Posterior cingulate gyrus (tissue), 11 donors: Measurements from ENCODE around the gene MYO1D.

ENCODE experiments used
- DNase-seq, 10 donors: peaks; one replicate each; pipeline versions ENCODE4 v3.0.0 to v3.0.0-alpha.2; 2020 to 2021; ENCODE audit warnings: mixed read lengths in 3 of 10
- intact Hi-C: fragments of 100-400 bp; cut with DNase I; formaldehyde crosslinking; loops from one replicate; pipeline ENCODE4 v1.15.1; 2023

MYO1D gene

DNA sequence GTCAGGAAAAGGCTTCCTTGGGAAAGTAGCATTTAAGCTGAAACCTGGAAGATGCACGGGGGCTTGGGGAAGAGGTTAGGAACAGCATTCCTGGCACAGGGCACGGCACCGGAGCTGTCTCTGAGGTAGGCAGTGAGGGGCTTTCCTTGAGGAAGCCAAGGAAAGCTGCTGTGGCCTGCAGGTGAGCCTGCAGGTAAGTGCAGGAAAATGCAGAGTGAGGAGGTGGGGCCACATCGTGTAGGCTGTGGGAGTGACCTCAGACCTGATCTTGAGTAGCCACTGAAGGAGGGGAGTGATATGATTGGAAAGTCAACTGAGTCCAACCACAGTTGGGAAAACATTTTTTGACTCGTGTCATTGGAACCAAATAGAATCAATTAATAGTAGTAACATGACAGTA, 310.6 kb downstream of the MYO1D start:
- intact Hi-C loops: no loop called here
- no peak for DNase-seq

DNA sequence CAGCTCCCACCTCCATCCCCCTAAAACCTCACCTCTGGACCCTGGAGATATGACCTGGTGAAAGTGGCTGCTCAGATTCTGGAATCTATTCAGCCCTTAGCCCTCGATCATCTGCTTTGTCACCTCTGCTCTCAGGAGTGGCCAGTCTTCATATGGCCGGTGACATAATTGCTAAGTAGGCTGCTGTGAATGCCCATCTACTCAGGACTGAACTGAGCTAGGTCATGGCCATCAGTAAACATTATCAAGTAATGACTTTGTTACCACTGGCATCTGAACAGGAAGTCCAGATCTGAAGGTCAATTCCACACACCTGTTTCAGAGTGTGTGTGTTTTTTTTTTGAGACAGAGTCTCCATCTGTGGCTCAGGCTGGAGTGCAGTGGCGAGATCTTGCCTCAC, 311.5 kb downstream of the MYO1D start:
- no peak for DNase-seq
- intact Hi-C loops: no loop called here

DNA sequence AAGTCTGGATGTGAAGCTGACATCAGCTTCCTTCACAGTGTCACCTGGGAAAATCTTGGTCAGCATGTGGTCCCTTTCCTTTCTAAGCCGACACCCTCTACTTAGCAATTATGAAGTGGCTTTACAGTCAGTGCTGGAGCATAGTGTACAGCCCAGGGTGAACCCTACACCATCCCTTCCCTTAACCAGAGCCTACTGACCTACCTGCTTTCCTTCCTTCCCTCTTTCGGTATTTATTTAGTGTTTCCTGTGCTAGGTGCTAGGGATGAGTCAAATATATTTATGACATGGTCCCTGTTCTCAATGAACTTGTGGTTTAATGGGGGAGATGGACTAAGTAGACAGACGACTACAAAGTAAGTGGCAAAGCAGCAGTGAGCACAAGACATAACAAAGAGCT, 312.6 kb downstream of the MYO1D start:
- intact Hi-C loops: no loop called here
- DNase-seq: no peak

DNA sequence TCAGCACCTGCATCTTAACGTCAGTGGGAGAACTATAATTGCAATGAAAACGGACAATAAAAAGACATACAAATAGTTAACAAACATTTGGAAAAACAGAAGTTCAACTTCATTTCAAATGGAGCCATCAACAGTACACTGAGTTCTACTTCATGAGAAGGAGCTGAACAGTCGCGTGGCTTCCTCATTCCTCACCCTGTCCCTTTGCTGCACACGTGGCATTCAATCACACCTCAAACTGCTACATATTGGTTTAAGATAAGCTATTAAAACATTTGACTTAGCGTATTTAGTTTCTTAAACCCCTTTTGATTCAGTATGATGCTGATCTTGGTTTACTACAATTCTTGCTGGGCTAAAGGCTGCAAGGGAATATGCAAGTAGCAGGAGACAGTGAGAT, 313.3 kb downstream of the MYO1D start:
- no peak for DNase-seq
- intact Hi-C loops: no loop called here

DNA sequence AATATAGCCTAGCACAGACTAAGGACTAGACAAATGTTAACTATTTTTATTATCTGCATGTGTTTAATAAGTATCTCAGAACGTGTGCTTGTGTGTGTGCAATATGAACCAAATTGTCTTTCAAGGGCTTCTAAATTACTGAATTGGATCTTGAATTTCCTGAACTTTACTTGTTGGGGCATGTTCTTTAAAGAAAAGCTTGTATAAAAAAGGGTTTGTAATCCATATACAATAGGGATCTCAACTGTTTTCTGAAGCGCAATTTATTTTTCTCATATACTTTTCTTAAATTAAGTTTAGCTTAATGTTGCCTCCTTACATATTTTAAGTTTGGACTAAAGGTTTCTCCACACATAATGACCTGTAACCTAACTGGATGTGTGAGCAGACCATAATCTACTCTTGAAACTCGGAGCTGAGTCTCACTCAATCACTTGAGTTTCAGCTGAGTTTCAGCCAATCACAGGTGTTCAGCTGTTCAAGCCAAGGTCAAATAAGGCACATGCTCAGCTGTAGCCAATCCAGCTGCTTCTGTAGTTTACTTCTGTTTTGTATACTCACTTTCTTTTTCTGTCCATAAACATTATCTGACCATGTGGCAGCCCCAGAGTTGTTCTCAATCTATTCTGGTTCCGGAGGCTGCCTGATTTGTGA, 317.8 kb downstream of the MYO1D start:
- DNase-seq: no peak
- intact Hi-C loops: no loop called here

DNA sequence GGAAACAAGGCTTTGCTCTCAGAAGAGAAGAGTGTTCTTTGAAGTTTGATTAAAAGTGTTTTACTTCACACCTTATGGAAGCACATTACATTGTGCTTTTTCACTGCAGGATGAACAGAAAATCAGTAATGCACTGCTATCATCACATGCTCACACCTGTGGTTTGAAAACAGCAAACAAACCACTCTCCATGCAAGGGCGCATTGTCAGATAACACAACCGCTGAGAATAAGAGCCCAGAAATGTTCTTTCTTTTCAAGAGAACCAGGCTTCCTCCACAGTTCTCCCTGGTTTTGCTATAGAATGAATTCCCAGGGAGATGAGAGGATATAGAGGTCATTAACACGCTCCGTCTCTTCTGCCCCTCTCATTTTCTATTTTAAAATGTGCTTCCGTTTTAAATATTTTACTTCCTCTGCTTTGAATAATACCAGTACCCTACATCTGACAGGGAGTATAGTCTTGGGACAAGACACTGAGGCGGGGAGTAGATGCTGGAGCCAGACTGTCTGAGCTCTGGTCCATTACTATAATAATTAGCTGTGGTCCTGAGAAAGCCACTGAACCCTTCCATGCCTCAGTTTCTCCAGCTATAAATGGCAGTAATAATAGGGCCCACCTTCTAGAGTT, 318.5 kb downstream of the MYO1D start:
- DNase-seq: no peak
- intact Hi-C loops: no loop called here

DNA sequence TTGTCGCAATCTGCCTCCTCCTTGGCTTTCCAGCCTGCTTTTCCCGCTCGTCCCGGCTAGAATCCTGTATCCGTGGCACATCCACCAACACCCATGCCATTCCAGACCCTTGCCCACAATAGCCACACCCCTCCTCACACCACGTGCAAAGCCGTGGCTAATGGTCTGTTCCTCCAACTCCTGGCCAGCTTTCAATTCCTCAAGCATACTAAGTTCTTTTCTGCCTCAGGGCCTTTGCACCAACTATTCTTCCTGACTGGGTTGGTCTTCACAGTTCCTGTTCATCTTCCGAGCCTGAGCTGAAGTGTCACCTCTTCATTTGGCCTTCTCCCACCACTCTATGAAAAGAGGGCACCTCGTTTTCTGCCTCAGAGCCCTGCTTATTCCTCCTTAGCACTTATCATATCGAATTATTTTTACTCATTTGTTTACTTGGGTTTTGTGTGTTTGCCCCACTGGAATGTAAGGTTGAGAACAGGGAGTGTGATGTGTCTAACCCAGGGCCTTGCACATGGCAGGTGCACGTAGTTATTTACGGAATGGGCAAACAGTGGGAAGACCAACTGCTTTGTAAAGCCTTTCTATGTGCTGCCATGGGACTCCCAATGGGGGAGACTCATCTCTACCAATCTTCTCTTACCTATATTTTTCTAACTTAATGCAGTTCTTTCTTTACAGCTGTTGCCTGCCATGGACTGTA, 321.2 kb downstream of the MYO1D start:
- no peak for DNase-seq
- intact Hi-C loops: no loop called here

DNA sequence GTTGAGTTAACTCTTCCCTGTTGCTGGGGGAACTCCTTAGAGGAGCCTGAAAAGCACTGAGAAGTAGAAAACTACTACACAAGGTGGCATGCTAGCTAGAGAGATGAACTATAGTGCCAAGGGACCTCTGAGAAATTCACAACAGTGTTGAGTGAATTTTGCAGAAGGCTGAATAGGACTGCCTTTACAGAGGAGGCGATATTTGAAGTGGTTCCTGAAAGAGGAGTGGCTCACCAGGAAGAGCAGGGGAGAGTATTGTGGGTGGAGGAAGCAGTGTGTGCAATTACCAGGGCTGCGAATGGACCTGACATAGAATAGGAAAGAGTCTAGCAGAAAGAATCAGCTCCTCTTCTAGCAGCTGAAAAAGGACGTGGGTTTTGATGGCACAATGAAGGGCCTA, 323.8 kb downstream of the MYO1D start:
- DNase-seq: no peak
- intact Hi-C loops: no loop called here

DNA sequence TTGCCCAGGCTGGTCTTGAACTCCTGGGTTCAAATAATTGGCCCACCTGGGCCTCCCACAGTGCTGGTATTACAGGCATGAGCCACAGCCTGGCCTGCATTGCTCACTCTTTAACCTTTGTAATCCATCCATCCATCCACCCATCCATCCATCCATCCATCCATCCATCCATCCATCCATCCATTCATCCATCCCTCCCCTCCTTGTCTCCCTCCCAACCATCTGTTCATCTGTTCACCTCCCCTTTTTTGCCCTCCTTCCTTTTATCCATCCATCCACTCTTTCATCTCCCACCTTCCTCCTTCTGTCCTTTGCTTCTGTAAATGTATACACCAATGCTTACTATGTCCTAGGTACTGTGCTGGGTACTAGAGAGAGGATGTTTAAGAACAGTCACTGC, 324.6 kb downstream of the MYO1D start:
- DNase-seq: no peak
- intact Hi-C loops: no loop called here

DNA sequence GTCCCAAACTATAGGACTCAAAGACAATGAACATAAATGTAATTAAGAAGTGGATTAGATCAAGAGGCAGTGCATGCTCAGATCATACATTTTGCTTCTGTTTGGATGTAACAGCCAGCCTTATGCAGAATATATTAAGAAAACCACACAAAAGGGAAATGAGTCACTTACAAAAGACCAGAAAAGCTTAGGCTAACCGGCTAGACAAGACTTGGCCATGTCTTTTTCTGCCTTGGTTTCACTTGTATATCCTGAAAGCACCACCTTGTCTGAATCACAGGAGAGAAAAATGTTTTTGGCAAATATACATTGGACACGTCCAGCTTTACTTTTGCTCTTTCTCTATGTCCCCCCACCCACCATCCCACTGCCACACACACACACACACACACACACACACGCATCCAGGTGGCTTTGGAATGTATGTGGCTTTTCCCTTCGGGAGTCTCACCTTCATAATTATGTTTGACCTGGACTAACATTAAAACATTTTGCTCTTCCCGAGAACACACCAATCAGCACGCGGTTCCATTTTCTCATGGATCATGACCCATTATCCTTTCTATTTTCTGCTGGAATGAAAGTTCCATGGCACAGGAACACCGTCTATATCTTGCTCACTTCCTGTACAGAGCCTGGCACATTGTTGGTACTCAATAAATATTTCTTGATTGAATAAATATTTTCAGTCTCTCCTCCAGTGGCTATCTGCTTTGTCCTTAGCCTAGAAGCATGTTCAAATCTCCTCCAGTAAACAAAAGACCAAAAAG, 325.6 kb downstream of the MYO1D start:
- no peak for DNase-seq
- intact Hi-C loops: no loop called here

DNA sequence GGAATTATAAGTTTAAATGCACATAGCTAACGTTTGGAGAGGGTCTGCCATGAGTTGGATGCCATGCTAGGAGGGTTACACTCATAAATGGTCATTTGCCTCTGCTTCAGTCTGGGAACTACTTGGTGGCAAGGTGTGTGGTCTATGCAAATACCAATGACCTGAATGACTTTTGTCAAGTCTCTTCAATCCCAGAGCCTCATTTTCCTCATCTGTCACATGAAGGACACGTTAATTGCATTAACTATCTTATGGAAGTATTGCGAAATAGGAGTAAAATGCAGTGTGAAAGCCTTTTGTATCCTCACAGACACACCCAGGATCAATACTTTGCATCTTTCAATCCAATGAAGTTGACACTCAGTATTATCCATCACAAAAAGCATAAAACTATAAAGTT, 327.4 kb downstream of the MYO1D start:
- no peak for DNase-seq
- intact Hi-C loops: loop anchor here (10.0 kb wide), 1 partner anchor 55 kb away; no protein-coding TSS in a partner anchor

DNA sequence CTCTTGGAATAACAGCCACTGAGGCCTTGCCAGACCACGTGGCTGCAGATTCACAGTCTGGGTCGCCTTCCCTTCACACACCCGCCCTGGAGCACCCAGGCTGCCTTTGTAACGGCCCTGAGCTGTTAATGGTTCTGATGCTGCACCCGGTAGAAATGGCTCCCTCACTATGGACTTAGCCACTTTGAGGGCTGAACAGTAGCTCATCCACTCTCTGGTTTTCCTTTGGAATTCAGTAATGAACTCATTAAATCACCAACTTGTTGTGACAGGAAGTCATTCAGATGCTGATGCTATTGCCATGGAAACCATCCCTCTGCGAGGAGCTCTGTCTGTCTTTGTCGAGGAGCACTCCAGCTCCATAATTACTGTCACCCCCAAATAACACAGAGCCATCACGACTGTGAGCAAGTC, 330.9 kb downstream of the MYO1D start:
- DNase-seq: peak; percentile 36 to 95 (median 68)
- intact Hi-C loops: loop anchor here (10.0 kb wide), 1 partner anchor 51 kb away; no protein-coding TSS in a partner anchor

DNA sequence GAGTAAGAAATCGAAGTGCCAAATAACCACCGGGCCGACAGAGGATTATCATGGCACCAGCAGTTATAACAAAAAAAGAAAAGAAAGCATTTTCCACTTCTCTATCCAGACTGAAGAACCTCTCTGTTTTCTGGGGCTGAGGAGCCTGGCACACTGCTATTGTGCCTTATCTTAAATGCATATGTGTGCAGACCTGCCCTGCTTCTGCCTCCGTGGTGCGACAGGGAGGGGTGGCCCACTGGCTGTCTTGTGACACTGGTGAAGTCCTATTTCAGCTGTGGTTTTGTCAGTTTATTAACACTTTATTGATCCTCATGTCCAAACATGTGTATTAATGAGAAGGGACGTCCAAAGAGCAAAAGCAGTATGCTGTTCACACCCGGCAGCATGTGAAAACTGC, 334.7 kb downstream of the MYO1D start:
- no peak for DNase-seq
- intact Hi-C loops: loop anchor here (10.0 kb wide), 1 partner anchor 47 kb away; no protein-coding TSS in a partner anchor

DNA sequence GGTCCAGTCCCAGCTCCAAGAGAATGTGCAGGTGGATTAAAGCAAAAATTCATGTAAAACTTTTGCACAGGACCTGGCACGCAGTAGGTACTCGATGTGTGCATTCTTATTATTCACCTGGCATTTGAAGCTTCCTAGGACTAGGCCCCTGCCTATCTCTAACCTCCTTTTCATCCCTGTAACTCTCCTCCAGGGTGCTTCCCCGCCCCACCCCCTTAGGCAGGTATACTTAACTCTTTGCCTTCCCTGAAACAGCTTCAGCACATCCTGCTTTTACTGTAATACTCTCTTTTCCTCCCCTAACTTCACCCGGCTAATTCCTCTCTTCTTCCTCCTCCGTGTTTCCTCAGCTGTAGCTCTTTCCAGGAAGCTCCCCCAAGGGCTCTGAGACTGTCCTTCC, 335.3 kb downstream of the MYO1D start:
- no peak for DNase-seq
- intact Hi-C loops: loop anchor here (10.0 kb wide), 1 partner anchor 47 kb away; no protein-coding TSS in a partner anchor

DNA sequence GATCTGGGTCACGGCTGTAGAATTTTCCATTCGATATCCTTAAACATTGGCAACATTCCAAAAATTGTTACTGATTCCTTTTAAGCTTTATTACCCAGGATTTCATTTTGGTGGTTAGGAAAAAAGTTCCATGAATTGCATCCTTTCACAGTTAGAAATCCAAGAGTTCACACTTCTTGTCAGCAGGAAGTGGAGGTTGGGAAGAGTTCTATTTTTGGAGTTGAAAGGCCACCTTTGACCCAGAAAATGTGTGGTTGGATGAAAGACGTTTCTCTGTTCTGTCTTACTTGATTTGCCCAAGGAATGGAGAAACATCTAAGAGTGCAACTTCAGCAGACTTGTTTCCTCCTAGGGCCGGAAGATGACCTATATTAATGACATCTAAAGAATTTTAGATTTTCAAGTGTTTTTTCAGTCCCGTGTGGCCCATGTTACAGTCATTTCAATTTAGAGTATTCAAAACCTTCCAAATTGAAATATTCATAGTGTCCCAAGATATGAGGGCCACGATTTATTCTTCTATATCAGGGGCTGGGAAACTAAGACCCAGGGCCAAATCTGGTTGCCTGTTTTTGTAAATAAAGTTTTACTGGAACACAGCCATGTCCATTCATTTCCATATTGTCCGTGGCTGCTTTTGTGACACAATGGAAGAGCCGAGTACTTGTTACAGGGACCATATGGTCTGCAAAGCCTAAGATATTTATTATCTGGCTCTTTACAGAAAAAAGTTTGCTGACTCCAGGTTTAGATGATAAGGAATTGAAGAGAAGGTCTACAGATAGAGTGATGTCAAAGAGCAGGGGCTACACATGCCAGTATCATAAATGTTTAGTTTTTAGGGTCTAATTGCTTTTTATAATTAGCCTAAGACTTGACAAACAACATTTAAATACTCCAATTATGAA, 339.9 kb downstream of the MYO1D start:
- no peak for DNase-seq
- intact Hi-C loops: no loop called here

DNA sequence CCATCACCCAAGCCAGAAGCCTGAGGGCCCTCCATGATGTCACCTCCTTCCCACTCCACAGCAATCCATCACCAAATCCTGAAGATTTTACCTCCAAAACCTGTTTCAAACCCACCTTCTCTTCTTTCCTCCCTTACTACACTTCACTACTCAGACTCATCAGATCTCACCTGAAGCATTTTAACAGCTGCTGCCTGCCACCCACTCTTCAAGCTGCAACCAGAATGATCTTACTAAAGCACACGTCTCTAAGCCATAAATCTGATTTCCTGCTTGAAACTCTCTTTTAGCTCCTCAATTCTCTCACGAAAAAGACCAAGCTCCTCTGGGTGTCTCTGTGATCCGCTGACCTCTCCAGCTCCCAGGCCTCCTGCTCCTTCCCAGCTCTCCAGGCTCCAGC, 343.6 kb downstream of the MYO1D start:
- DNase-seq: no peak

DNA sequence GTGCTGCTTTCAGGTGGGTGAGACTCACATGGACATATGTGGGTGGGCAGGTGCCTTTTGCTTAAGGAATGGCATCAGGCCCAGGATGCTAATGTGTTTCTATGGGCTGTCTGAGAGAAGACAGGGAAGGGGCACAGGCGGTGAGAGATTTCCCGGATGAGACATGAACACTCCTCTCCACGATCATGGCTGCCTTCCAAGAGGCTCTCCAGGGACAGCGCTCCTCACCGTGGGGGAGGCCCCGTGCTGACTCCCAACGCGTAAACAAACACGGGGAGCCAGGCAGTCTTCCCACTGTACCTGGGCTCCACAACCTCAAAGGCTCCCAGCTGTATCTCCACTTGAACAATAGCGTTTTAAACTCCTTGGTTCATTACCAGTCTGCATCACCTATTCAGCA, 347.3 kb downstream of the MYO1D start:
- intact Hi-C loops: no loop called here
- no peak for DNase-seq

More for the DNA sequence above, 343.6 kb downstream of the MYO1D start:
- intact Hi-C loops: no loop called here

DNA sequence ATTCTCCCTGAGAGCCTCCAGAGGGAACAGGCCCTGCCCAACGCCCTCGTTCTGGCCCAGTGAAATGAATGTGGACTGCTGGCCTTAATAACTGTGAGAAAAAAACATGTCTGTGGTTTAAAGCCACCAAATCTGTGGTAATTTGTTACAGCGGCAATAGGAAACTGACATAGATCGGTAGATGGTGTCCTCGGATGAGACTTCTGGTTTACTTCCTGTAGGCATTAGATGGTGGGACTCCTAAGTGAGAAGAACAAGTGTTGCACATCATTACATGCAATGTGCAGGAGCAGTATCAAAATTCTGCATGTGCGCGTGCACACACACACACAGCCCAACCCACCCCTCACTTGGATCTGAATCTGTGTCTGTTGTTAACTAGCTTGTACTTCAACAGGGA, 348.1 kb downstream of the MYO1D start:
- intact Hi-C loops: no loop called here
- no peak for DNase-seq

DNA sequence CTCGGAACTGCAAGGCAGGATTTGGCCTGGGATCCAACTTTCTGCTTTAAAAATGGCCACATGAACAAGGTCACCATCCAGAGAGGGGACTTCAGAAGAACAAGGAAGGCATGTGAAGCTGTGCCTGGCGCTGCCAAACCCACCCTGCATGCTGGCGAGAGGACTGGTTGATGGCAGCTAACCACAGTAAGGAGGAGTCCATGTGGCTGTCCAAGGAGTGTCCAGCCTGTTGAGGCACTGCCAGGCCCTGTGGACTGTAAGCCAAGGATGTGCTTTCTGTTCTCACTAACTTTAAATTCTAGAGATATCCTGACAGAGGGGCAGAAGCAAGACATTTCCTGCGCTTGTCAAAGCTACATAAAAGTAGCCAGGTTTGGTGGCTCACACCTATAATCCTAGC, 349.8 kb downstream of the MYO1D start:
- intact Hi-C loops: no loop called here
- DNase-seq: no peak

DNA sequence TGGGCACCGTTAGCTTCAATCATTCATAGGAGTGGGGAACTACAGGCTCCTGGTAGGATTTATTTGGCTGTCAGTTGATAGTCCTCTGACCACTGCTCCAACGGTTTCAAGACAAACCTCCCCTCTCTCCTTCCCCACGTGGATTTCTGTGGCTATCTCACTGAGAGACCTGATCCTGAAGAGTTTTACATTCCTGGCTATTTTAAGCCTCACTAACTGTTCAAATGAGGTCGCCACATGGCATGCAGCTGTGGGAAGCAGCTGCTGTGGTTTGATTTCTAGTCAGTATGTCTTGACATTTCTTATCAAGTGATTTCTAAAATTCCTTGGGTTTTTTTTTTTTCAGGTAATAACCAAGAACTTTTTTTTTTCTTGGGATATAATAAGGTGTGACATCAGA, 351.8 kb downstream of the MYO1D start:
- intact Hi-C loops: no loop called here
- DNase-seq: no peak
